HepG2 (cell line): ENCODE data around the gene NOSTRIN. TPM values are rescaled to one million over a fixed set of nuclear protein-coding genes. Genes with fewer than 3 reads are reported as not detected.

ENCODE experiments used
- ATAC-seq: fragments of 200-7000 bp; cut with Tn5 transposase; 3 replicates; pipeline ENCODE4 v1.9.1; 2020; ENCODE audit warnings: mild to moderate bottlenecking, moderate library complexity
- BruUV-seq: library from RNA; stranded (reverse); fragments of 400-500 nt; replicated peaks from 2 replicates; lab custom pipeline; 2021; lab: Mats Ljungman, UMichigan
- CTCF ChIA-PET: fragments of 300-600 bp; formaldehyde crosslinking; extraction: SDS; loops from one replicate; lab custom pipeline; 2021; ENCODE audit warnings: low total read pairs, inconsistent platforms, low intra/inter-chr PET ratio; lab: Yijun Ruan, JAX
- POLR2A ChIA-PET: fragments of 350-600 bp; sonication (Branson Sonifier 250); formaldehyde crosslinking; loops from one replicate; lab custom pipeline; 2020; ENCODE audit warnings: antibody characterized with exemption, inconsistent platforms; lab: Yijun Ruan, JAX
- DNase-seq: peaks from one replicate; pipeline ENCODE4 v3.0.0-alpha.2; 2015; ENCODE audit warnings: low spot score
- FAIRE-seq: peaks from 3 replicates; lab custom pipeline; 2011; peaks lifted over from hg19 to GRCh38; lab: Jason Lieb, UNC
- H2AFZ ChIP-seq: one replicate; pipeline ENCODE4 v1.6.1; 2011; ENCODE audit warnings: low read length, inconsistent platforms
- H3K27ac ChIP-seq: fragments of 300-600 bp; 3 replicates; pipeline ENCODE4 v1.8.0; 2011; ENCODE audit warnings: mixed run types, mild to moderate bottlenecking, mixed read lengths, low read length, inconsistent platforms; ENCODE audit not compliant: insufficient read depth; ENCODE audit errors: extremely low read length
- H3K27me3 ChIP-seq, 2 experiments: fragments of 200-600 bp in 1 of 2; 2 replicates in 1 of 2; 3 replicates in 1 of 2; pipeline versions ENCODE4 v1.6.0 to v1.8.0; 2011; ENCODE audit warnings: low read length in 2 of 2, mild to moderate bottlenecking in 2 of 2, moderate library complexity in 2 of 2, inconsistent platforms in 1 of 2; ENCODE audit not compliant: insufficient read depth in 2 of 2, control insufficient read depth in 1 of 2
- H3K36me3 ChIP-seq, 2 experiments: fragments of 200-600 bp in 1 of 2; replicated peaks in 1 of 2; 2 replicates in 1 of 2; 3 replicates in 1 of 2; pipeline versions ENCODE4 v1.5.1 to v1.8.0; 2011; ENCODE audit warnings: low read length in 2 of 2, inconsistent platforms in 1 of 2; ENCODE audit not compliant: insufficient read depth in 2 of 2, control insufficient read depth in 1 of 2
- H3K4me1 ChIP-seq: 2 replicates; pipeline ENCODE4 v1.5.1; 2012; ENCODE audit warnings: low read length, inconsistent platforms; ENCODE audit not compliant: insufficient read depth
- H3K4me2 ChIP-seq: 2 replicates; pipeline ENCODE4 v1.6.0; 2011; ENCODE audit warnings: low read depth, low read length, inconsistent platforms
- H3K4me3 ChIP-seq, 3 experiments: fragments of 200-600 bp in 1 of 3; sonication (generic), shearing (Covaris generic) in 1 of 3; replicated peaks in 1 of 3; 2 replicates each; pipeline ENCODE4 v1.5.1; 2011 to 2016; ENCODE audit warnings: low read length in 3 of 3, inconsistent platforms in 2 of 3, low read depth in 2 of 3, mild to moderate bottlenecking in 2 of 3, control low read depth in 1 of 3, mixed read lengths in 1 of 3; ENCODE audit not compliant: insufficient read depth in 1 of 3
- H3K79me2 ChIP-seq: one replicate; pipeline ENCODE4 v1.6.1; 2011; ENCODE audit warnings: low read length, inconsistent platforms; ENCODE audit not compliant: insufficient read depth
- H3K9ac ChIP-seq: 2 replicates; pipeline ENCODE4 v1.6.0; 2011; ENCODE audit warnings: mild to moderate bottlenecking, low read depth, low read length, inconsistent platforms; ENCODE audit not compliant: insufficient read depth
- H3K9me3 ChIP-seq: 2 replicates; pipeline ENCODE4 v1.5.1; 2012; ENCODE audit warnings: mild to moderate bottlenecking, low read length
- H4K20me1 ChIP-seq: 2 replicates; pipeline ENCODE4 v1.6.0; 2011; ENCODE audit warnings: inconsistent platforms, mild to moderate bottlenecking, low read length, moderate library complexity; ENCODE audit not compliant: insufficient read depth
- CEBPB ChIP-seq: IDR thresholded peaks from 2 replicates; pipeline ENCODE4 v1.6.1; 2011; ENCODE audit warnings: low read depth, low read length, improper control_type of control experiment, borderline replicate concordance
- CEBPG ChIP-seq: IDR thresholded peaks from 2 replicates; pipeline ENCODE4 v1.6.1; 2016
- DNMT3B ChIP-seq: conservative IDR thresholded peaks from 2 replicates; pipeline ENCODE4 v1.6.1; 2016; ENCODE audit warnings: missing biosample characterization, control low read depth
- DR1 ChIP-seq: sonication (generic); formaldehyde crosslinking; IDR thresholded peaks from 2 replicates; pipeline ENCODE4 v1.8.0; 2021; ENCODE audit warnings: mild to moderate bottlenecking, missing genetic modification reagents, inconsistent platforms
- ETV5 ChIP-seq: IDR thresholded peaks from 2 replicates; pipeline ENCODE4 v1.6.1; 2018; ENCODE audit warnings: missing biosample characterization, missing genetic modification reagents, inconsistent platforms, borderline replicate concordance
- FOSL2 ChIP-seq: sonication (generic); formaldehyde crosslinking; IDR thresholded peaks from 2 replicates; pipeline ENCODE4 v1.4.0; 2020; ENCODE audit warnings: missing genetic modification reagents
- FOXJ3 ChIP-seq: sonication (generic); formaldehyde crosslinking; IDR thresholded peaks from 2 replicates; pipeline ENCODE4 v1.4.0; 2020; ENCODE audit warnings: missing genetic modification reagents, mild to moderate bottlenecking, borderline replicate concordance
- HMGA1 ChIP-seq: sonication (generic); formaldehyde crosslinking; conservative IDR thresholded peaks from 2 replicates; pipeline ENCODE4 v1.4.0; 2020; ENCODE audit warnings: missing genetic modification reagents
- HNF4A ChIP-seq: sonication (generic); formaldehyde crosslinking; IDR thresholded peaks from 2 replicates; pipeline ENCODE4 v1.4.0; 2020; ENCODE audit warnings: missing genetic modification reagents
- HNRNPK ChIP-seq: fragments of 200-400 bp; formaldehyde crosslinking; IDR thresholded peaks from 2 replicates; pipeline ENCODE4 v1.6.1; 2018; ENCODE audit warnings: low read length, low read depth, moderate library complexity, mild to moderate bottlenecking; ENCODE audit not compliant: poor library complexity, severe bottlenecking
- NONO ChIP-seq, 2 experiments: fragments of 450-650 bp in 1 of 2; sonication (generic) in 1 of 2; formaldehyde crosslinking in 1 of 2; IDR thresholded peaks in 1 of 2; conservative IDR thresholded peaks in 1 of 2; 2 replicates each; pipeline versions ENCODE4 v1.6.1 to v1.8.0; 2017 to 2022; ENCODE audit warnings: mild to moderate bottlenecking in 1 of 2, missing genetic modification reagents in 1 of 2, moderate library complexity in 1 of 2
- SAFB2 ChIP-seq: sonication (generic); formaldehyde crosslinking; IDR thresholded peaks from 2 replicates; pipeline ENCODE4 v1.5.1; 2020; ENCODE audit warnings: missing genetic modification reagents, low read depth, mild to moderate bottlenecking, borderline replicate concordance
- SNAI1 ChIP-seq: sonication (generic); formaldehyde crosslinking; IDR thresholded peaks from 2 replicates; pipeline ENCODE4 v1.5.0; 2020; ENCODE audit warnings: mild to moderate bottlenecking, missing genetic modification reagents, borderline replicate concordance
- SOX6 ChIP-seq, 2 experiments: fragments of 450-650 bp in 1 of 2; sonication (generic) in 1 of 2; formaldehyde crosslinking in 1 of 2; IDR thresholded peaks; 2 replicates each; pipeline versions ENCODE4 v1.4.0 to v1.6.1; 2017 to 2020; ENCODE audit warnings: antibody characterized with exemption in 1 of 2, mild to moderate bottlenecking in 1 of 2, missing genetic modification reagents in 1 of 2
- SUZ12 ChIP-seq: fragments of 150-350 bp; IDR thresholded peaks from 2 replicates; pipeline ENCODE4 v1.6.1; 2014; ENCODE audit warnings: low read depth, low read length
- WIZ ChIP-seq: sonication (generic); formaldehyde crosslinking; IDR thresholded peaks from 2 replicates; pipeline ENCODE4 v1.5.1; 2020; ENCODE audit warnings: mild to moderate bottlenecking, missing genetic modification reagents
- ZBTB3 ChIP-seq: sonication (generic); formaldehyde crosslinking; IDR thresholded peaks from 2 replicates; pipeline ENCODE4 v1.4.0; 2020; ENCODE audit warnings: low read depth, mild to moderate bottlenecking, moderate library complexity, missing genetic modification reagents, borderline replicate concordance
- ZNF563 ChIP-seq: sonication (generic); formaldehyde crosslinking; IDR thresholded peaks from 2 replicates; pipeline ENCODE4 v1.8.0; 2022; ENCODE audit warnings: mild to moderate bottlenecking, moderate library complexity, missing genetic modification reagents
- ZNF564 ChIP-seq: sonication (generic); formaldehyde crosslinking; IDR thresholded peaks from 2 replicates; pipeline ENCODE4 v1.8.1; 2023; ENCODE audit warnings: mild to moderate bottlenecking, missing genetic modification reagents
- ZNF678 ChIP-seq: sonication (generic); formaldehyde crosslinking; IDR thresholded peaks from 2 replicates; pipeline ENCODE4 v1.4.0; 2020; ENCODE audit warnings: mild to moderate bottlenecking, missing genetic modification reagents
- ZNF75D ChIP-seq: sonication (generic); formaldehyde crosslinking; IDR thresholded peaks from 2 replicates; pipeline ENCODE4 v1.8.1; 2023; ENCODE audit warnings: missing genetic modification reagents, mild to moderate bottlenecking, borderline replicate concordance
- WGBS: methylation state at CpG from one replicate; pipeline ENCODE4 v1.1.6; 2017; ENCODE audit warnings: low lambda C conversion rate; 5-methylcytosine and 5-hydroxymethylcytosine counted together
- in situ Hi-C: cut with HindIII; loops from 2 replicates; pipeline ENCODE4 v1.10.0; 2017; ENCODE audit warnings: low pct_unique_long_range_greater_than_20kb; ENCODE audit not compliant: extremely low pct_ligation_motif_present
- intact Hi-C: fragments of 100-400 bp; cut with micrococcal nuclease; formaldehyde crosslinking; loops from one replicate; pipeline ENCODE4 v1.10.0; 2022; ENCODE audit not compliant: unreplicated experiment
- polyA plus RNA-seq, 8 experiments: library from polyadenylated mRNA; depleted of rRNA in 3 of 8; stranded (reverse) in 7 of 8; unstranded in 1 of 8; fragments of >200 nt; fragmentation: Illumina TruSeq in 4 of 8; extraction: Trizol in 4 of 8; gene quantifications; 2 replicates each; pipeline versions ENCODE4 v1.2.1 to v1.2.3, GENCODE V29; 2011 to 2016; ENCODE audit warnings: low read depth in 4 of 8, missing spikeins in 1 of 8, mixed read lengths in 1 of 8; ENCODE audit not compliant: insufficient read depth in 1 of 8
- total RNA-seq, 5 experiments: library from RNA; depleted of rRNA; stranded (reverse); fragments of >200 nt; fragmentation: Illumina TruSeq; extraction: Trizol; gene quantifications; 2 replicates each; pipeline ENCODE4 v1.2.3, GENCODE V29; 2016; ENCODE audit warnings: low read depth in 1 of 5

Gene NOSTRIN
- total and polyA plus RNA-seq, 2 of the 13 experiments (the other 11 are each of a cell fraction or from before 2014, with no cell fraction given): 0.22 TPM

GRCh38 chr2:168775837-168776236 is 26.6 kb upstream of the NOSTRIN start:
- ChIA-PET CTCF (no interaction called here), POLR2A (no interaction called here)
- Histone ChIP-seq H3K9ac (no peak overlapping the region), H3K4me1 (peaks cover 10% of the 10 kb centered on the region), H3K4me3 (no peak overlapping the region), H3K27ac (no peak overlapping the region), H4K20me1 (no peaks in the 10 kb centered on the region), H3K36me3 (peaks cover 0 to 1% of the 10 kb centered on the region in 2 experiments; a peak in 1 of 5 replicates), H2AFZ (no peak overlapping the region), H3K27me3 (no peaks in the 10 kb centered on the region), H3K4me2 (no peak overlapping the region), H3K79me2 (no peaks in the 10 kb centered on the region), H3K9me3 (no peaks in the 10 kb centered on the region)
- in situ Hi-C loops: loop anchor here (5.0 kb wide), 1 partner anchor 141 kb away; no protein-coding TSS in a partner anchor
- intact Hi-C loops: no loop called here
- no peak for FAIRE-seq
- no peak for DNase-seq
- TF ChIP-seq ZNF563 (CRISPR knock-in tag) (no peak), ZNF564 (CRISPR knock-in tag) (peak; percentile 98)
- no peak for ATAC-seq
- WGBS: 31% methylated on average over 1 of the region's 1 CpG
- BruUV-seq: no TSS peak

- ATAC-seq (peak; percentile 87), FAIRE-seq (peak; percentile 12), DNase-seq (peak; percentile 70)
- Histone ChIP-seq H3K27me3 (no peaks in the 10 kb centered on the region), H2AFZ (no peak overlapping the region), H3K4me1 (peaks cover 17% of the 10 kb centered on the region), H3K9me3 (no peaks in the 10 kb centered on the region), H3K27ac (no peak overlapping the region), H3K79me2 (no peaks in the 10 kb centered on the region), H3K4me2 (no peak overlapping the region), H3K4me3 (no peak overlapping the region), H3K36me3 (no peaks in the 10 kb centered on the region), H4K20me1 (no peaks in the 10 kb centered on the region), H3K9ac (no peak overlapping the region)
- ChIA-PET POLR2A (no interaction called here), CTCF (no interaction called here)
- intact Hi-C loops (no loop called here), in situ Hi-C loops (no loop called here)
- WGBS: 0% methylated on average over 1 of the region's 1 CpG
- no TSS peak for BruUV-seq
- TF ChIP-seq DNMT3B (CRISPR knock-in tag): no peak
- no peak for TF ChIP-seq SNAI1 (CRISPR knock-in tag)
- no peak for TF ChIP-seq HNRNPK
- TF ChIP-seq NONO (IDR thresholded peaks at IDR 0.05): no peak
- no peak for TF ChIP-seq NONO (CRISPR knock-in tag; conservative IDR thresholded peaks at IDR 0.05)
- TF ChIP-seq ETV5 (CRISPR knock-in tag): peak; percentile 57; the same call in 1 of the 2 replicates
- TF ChIP-seq SUZ12: no peak
- TF ChIP-seq SAFB2 (CRISPR knock-in tag): no peak
- peak; percentile 80 for TF ChIP-seq CEBPB
- TF ChIP-seq HMGA1 (CRISPR knock-in tag): no peak
- no peak for TF ChIP-seq WIZ (CRISPR knock-in tag)
- peak; percentile 42; the same call in 1 of the 2 replicates for TF ChIP-seq HNF4A (CRISPR knock-in tag)
- TF ChIP-seq DR1: no peak
- TF ChIP-seq ZNF75D (CRISPR knock-in tag): no peak
- 0 out of 2 replicates have a peak, but pooled peaks have one; percentile 29 for TF ChIP-seq FOXJ3 (CRISPR knock-in tag)
- TF ChIP-seq SOX6 (IDR thresholded peaks at IDR 0.05): no peak
- peak; percentile 63 for TF ChIP-seq SOX6 (CRISPR knock-in tag; IDR thresholded peaks at IDR 0.05)
- TF ChIP-seq ZNF678 (CRISPR knock-in tag): no peak
- peak; percentile 38; the same call in 1 of the 2 replicates for TF ChIP-seq CEBPG (CRISPR knock-in tag)
- TF ChIP-seq ZBTB3 (CRISPR knock-in tag): no peak
- peak; percentile 60 for TF ChIP-seq FOSL2
Measured at GRCh38 chr2:168780669-168781071, 21.8 kb upstream of the NOSTRIN start.
